DND-41 (cell line): ENCODE measurements around the gene ZP1.

Experiments
- ATAC-seq: fragments of 200-7000 bp; cut with Tn5 transposase; 3 replicates; pipeline ENCODE4 v1.9.1; 2021; ENCODE audit warnings: low read depth; ENCODE audit not compliant: insufficient read depth
- DNase-seq: peaks from one replicate; pipeline ENCODE4 v3.0.0-alpha.2; 2020
- H2AFZ ChIP-seq: 2 replicates; pipeline ENCODE4 v1.6.0; 2012; ENCODE audit warnings: low read depth, low read length
- H3K27ac ChIP-seq: 2 replicates; pipeline ENCODE4 v1.5.1; 2012; ENCODE audit warnings: low read length, inconsistent platforms
- H3K27me3 ChIP-seq: fragments of 200-600 bp; sonication (generic); 2 replicates; pipeline ENCODE4 v1.6.0; 2012; ENCODE audit warnings: low read length, mild to moderate bottlenecking, inconsistent platforms; ENCODE audit not compliant: insufficient read depth, poor library complexity
- H3K36me3 ChIP-seq: 2 replicates; pipeline ENCODE4 v1.5.1; 2012; ENCODE audit warnings: low read length, inconsistent platforms; ENCODE audit not compliant: insufficient read depth
- H3K4me1 ChIP-seq: 2 replicates; pipeline ENCODE4 v1.5.1; 2012; ENCODE audit warnings: mild to moderate bottlenecking, low read length; ENCODE audit not compliant: insufficient read depth
- H3K4me2 ChIP-seq: 2 replicates; pipeline ENCODE4 v1.6.0; 2012; ENCODE audit warnings: mild to moderate bottlenecking, moderate library complexity, low read length, inconsistent platforms; ENCODE audit not compliant: insufficient read depth
- H3K4me3 ChIP-seq, 2 experiments: fragments of 200-600 bp in 1 of 2; shearing (Covaris generic) in 1 of 2; 2 replicates each; pipeline ENCODE4 v1.5.1; 2012 to 2016; ENCODE audit warnings: inconsistent platforms in 2 of 2, low read length in 2 of 2, mild to moderate bottlenecking in 2 of 2, low read depth in 1 of 2, moderate library complexity in 1 of 2
- H3K79me2 ChIP-seq: 2 replicates; pipeline ENCODE4 v1.6.0; 2012; ENCODE audit warnings: low read length, inconsistent platforms; ENCODE audit not compliant: insufficient read depth
- H3K9ac ChIP-seq: 2 replicates; pipeline ENCODE4 v1.6.0; 2012; ENCODE audit warnings: low read depth, mild to moderate bottlenecking, inconsistent platforms, low read length, moderate library complexity
- H3K9me3 ChIP-seq: 2 replicates; pipeline ENCODE4 v1.5.1; 2012; ENCODE audit warnings: low read length, moderate library complexity, mild to moderate bottlenecking, inconsistent platforms; ENCODE audit not compliant: insufficient read depth, severe bottlenecking
- H4K20me1 ChIP-seq: 2 replicates; pipeline ENCODE4 v1.6.0; 2012; ENCODE audit warnings: low read length; ENCODE audit not compliant: insufficient read depth
- CTCF ChIP-seq: IDR thresholded peaks from 2 replicates; pipeline ENCODE4 v1.5.1; 2012; ENCODE audit warnings: borderline replicate concordance, low read length, moderate library complexity, mild to moderate bottlenecking; ENCODE audit not compliant: poor library complexity, severe bottlenecking; ENCODE audit errors: extremely low read depth
- EZH2 ChIP-seq: IDR thresholded peaks from 3 replicates; pipeline ENCODE4 v1.6.1; 2012; ENCODE audit warnings: borderline replicate concordance, low read depth, mild to moderate bottlenecking, moderate library complexity, low read length, inconsistent platforms; ENCODE audit not compliant: severe bottlenecking

ZP1 gene

DNA sequence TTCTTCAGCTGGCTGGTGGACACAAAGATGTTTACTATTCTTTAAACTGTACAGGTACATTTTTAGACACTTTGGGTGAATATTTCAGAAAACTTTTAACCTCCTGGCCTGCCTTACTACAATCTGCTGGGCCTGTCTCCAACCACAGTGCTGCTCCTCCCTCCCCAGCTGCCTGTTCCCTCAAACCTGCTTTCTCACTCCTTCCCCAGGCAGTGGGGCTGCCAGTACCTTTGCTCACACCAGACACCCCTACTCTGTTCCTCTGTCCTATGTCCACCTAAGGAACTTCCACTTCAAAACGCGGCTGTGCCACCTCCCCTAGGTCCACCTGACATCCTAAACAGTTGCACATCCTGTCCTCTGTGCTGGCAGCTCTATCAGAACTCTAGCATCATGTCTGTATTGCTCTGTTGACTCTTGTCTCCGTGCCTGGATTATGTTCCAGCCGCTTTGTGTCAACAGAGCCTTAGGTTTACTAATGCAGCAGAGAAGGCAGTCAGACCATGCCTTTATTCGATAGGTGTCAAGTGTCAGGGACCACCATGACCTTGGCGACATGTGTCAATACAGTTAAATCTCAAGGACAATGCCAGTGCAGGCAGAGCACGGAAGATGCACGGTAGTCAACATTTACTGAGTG is 13.4 kb downstream of the ZP1 start:
- H4K20me1 ChIP-seq, result no peaks in the 10 kb centered on the region
- H3K4me2 ChIP-seq, result no peak overlapping the region
- no peaks in the 10 kb centered on the region for H3K4me1 ChIP-seq
- peaks cover 10% of the 10 kb centered on the region for H3K36me3 ChIP-seq
- H3K79me2 ChIP-seq, result no peaks in the 10 kb centered on the region
- no peaks in the 10 kb centered on the region for H3K27me3 ChIP-seq
- no peak for DNase-seq
- peak; percentile 33; the same call in 1 of the 3 replicates for ATAC-seq
- TF ChIP-seq EZH2, result no peak
- TF ChIP-seq CTCF, result no peak
- H3K4me3 ChIP-seq, result no peak overlapping the region
- no peak overlapping the region; the same call in 1 of the 2 replicates for H3K27ac ChIP-seq
- no peak overlapping the region for H3K9ac ChIP-seq
- H2AFZ ChIP-seq, result no peak overlapping the region
- H3K9me3 ChIP-seq, result no peaks in the 10 kb centered on the region

GRCh38 chr11:60887556-60887955 is 20.2 kb downstream of the ZP1 start:
- Histone ChIP-seq H3K79me2 (no peaks in the 10 kb centered on the region), H3K4me2 (no peak overlapping the region), H4K20me1 (peaks cover 8% of the 10 kb centered on the region; the same call in 1 of the 2 replicates), H3K9ac (no peak overlapping the region), H3K27ac (no peak overlapping the region), H3K9me3 (no peaks in the 10 kb centered on the region), H3K36me3 (peaks cover 30% of the 10 kb centered on the region), H3K4me3 (no peak overlapping the region), H2AFZ (no peak overlapping the region), H3K4me1 (no peaks in the 10 kb centered on the region), H3K27me3 (no peaks in the 10 kb centered on the region)
- DNase-seq (peak; percentile 77), ATAC-seq (peak; percentile 98)
- TF ChIP-seq CTCF (peak; percentile 79), EZH2 (no peak)

DNA sequence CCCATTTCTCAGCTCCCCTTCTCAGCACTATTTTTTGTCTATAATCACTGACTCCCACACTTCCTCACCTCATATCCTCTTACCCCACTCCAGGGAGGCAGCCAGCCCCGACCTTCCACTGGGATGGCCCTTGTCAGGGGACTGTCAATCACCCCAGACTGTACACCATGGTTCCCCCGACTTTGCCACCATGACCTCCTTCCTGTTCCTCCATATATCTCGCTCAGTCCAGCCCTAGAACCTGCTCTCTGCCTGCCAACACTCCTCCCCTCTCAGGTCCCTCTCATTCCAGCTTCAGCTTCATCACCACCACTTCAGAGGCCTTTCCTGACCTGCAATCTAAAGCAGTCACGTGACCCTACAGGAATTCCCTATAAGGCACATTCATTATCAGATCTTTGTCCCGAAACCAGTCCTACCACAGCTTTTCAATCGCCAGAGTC is 22.5 kb downstream of the ZP1 start:
- Histone ChIP-seq H3K9ac (no peak overlapping the region), H3K27me3 (no peaks in the 10 kb centered on the region), H3K79me2 (no peaks in the 10 kb centered on the region), H3K4me2 (no peak overlapping the region), H3K36me3 (peaks cover 48% of the 10 kb centered on the region), H4K20me1 (peaks cover 12% of the 10 kb centered on the region; the same call in 1 of the 2 replicates), H3K27ac (no peak overlapping the region), H2AFZ (no peak overlapping the region), H3K9me3 (no peaks in the 10 kb centered on the region), H3K4me3 (no peak overlapping the region), H3K4me1 (no peaks in the 10 kb centered on the region)
- no peak for ATAC-seq
- DNase-seq, result no peak
- TF ChIP-seq CTCF, result no peak
- TF ChIP-seq EZH2, result no peak
